Hematopoietic multipotent progenitor cell treated with erythropoietin and hydrocortisone succinate and interleukin-3 and kit ligand, for 4 days (in vitro differentiated cells): ENCODE measurements around the gene ZFYVE28.
"Not testable (repeated sequence)": the region's sequence is repeated elsewhere in the genome, so short reads cannot be mapped to it uniquely, and the experiment has no call there.

ENCODE experiments used
- DNase-seq: peaks from one replicate; pipeline ENCODE4 v3.0.0-alpha.2; 2015

ZFYVE28 gene

GRCh38 chr4:2446656-2447564, 28.5 kb upstream of the ZFYVE28 start:
- no peak for DNase-seq

- no peak for DNase-seq
These were observed 27.1 kb upstream of the ZFYVE28 start for GRCh38 chr4:2445571-2445970.

- no peak for DNase-seq
These were observed 26.7 kb upstream of the ZFYVE28 start for GRCh38 chr4:2445130-2445529.

- DNase-seq = peak; percentile 51
These were observed 25.7 kb upstream of the ZFYVE28 start for GRCh38 chr4:2443956-2444740.

- DNase-seq = peak; percentile 17
These were observed 24.8 kb upstream of the ZFYVE28 start for GRCh38 chr4:2443061-2443730.

GRCh38 chr4:2442175-2442993, 23.9 kb upstream of the ZFYVE28 start:
- no peak for DNase-seq

- DNase-seq = peak; percentile 90
These were observed 23.1 kb upstream of the ZFYVE28 start for GRCh38 chr4:2441393-2442174.

- no peak for DNase-seq
These were observed 20.6 kb upstream of the ZFYVE28 start for GRCh38 chr4:2438822-2439718.

GRCh38 chr4:2437475-2438215, 19.2 kb upstream of the ZFYVE28 start:
- no peak for DNase-seq

- no peak for DNase-seq
These were observed 18.5 kb upstream of the ZFYVE28 start for GRCh38 chr4:2436761-2437474.

- peak; percentile 31 for DNase-seq
These were observed 17.9 kb upstream of the ZFYVE28 start for GRCh38 chr4:2436301-2436700.

GRCh38 chr4:2434420-2434819, 16.0 kb upstream of the ZFYVE28 start:
- no peak for DNase-seq

GRCh38 chr4:2433609-2434350, 15.3 kb upstream of the ZFYVE28 start:
- DNase-seq = no peak

GRCh38 chr4:2432991-2433530, 14.6 kb upstream of the ZFYVE28 start:
- peak; percentile 63 for DNase-seq

GRCh38 chr4:2432004-2432403, 13.6 kb upstream of the ZFYVE28 start:
- no peak for DNase-seq

- DNase-seq = not testable (repeated sequence)
These were observed 11.7 kb upstream of the ZFYVE28 start for GRCh38 chr4:2429945-2430757.
